HG03097 (cell line): ENCODE data around the gene TSGA10.
"Not testable (repeated sequence)": the region's sequence is repeated elsewhere in the genome, so short reads cannot be mapped to it uniquely, and the experiment has no call there.

Experiments used
- ATAC-seq: cut with Tn5 transposase; IDR thresholded peaks from one replicate; pipeline ENCODE4 v1.9.1; 2021; ENCODE audit not compliant: unreplicated experiment, low FRiP score

TSGA10 gene

GRCh38 chr2:99084256-99084655 is 70.5 kb downstream of the TSGA10 start:
- ATAC-seq, result no peak

GRCh38 chr2:99081891-99082290 is 72.9 kb downstream of the TSGA10 start:
- no peak for ATAC-seq

- ATAC-seq, result no peak
These were observed 75.5 kb downstream of the TSGA10 start for GRCh38 chr2:99079226-99079625.

GRCh38 chr2:99072551-99072950 is 82.2 kb downstream of the TSGA10 start:
- no peak for ATAC-seq

- no peak for ATAC-seq
These were observed 86.7 kb downstream of the TSGA10 start for GRCh38 chr2:99067871-99068625.

GRCh38 chr2:99066075-99066958 is 88.4 kb downstream of the TSGA10 start:
- peak; percentile 97 for ATAC-seq

GRCh38 chr2:99049187-99049586 is 105.6 kb downstream of the TSGA10 start:
- not testable (repeated sequence) for ATAC-seq

- not testable (repeated sequence) for ATAC-seq
These were observed 113.9 kb downstream of the TSGA10 start for GRCh38 chr2:99040736-99041300.

- ATAC-seq, result no peak
These were observed 118.8 kb downstream of the TSGA10 start for GRCh38 chr2:99035920-99036319.

- ATAC-seq, result no peak
These were observed 122.0 kb downstream of the TSGA10 start for GRCh38 chr2:99032786-99033185.

GRCh38 chr2:99032001-99032400 is 122.7 kb downstream of the TSGA10 start:
- ATAC-seq, result no peak

- ATAC-seq, result no peak
These were observed 123.3 kb downstream of the TSGA10 start for GRCh38 chr2:99031481-99031880.

- no peak for ATAC-seq
These were observed 126.2 kb downstream of the TSGA10 start for GRCh38 chr2:99028558-99028957.

- no peak for ATAC-seq
These were observed 126.9 kb downstream of the TSGA10 start for GRCh38 chr2:99027856-99028255.

GRCh38 chr2:99000708-99001107 is 154.0 kb downstream of the TSGA10 start:
- no peak for ATAC-seq

- ATAC-seq, result not testable (repeated sequence)
These were observed 166.0 kb downstream of the TSGA10 start for GRCh38 chr2:98988695-98989094.

- no peak for ATAC-seq
These were observed 168.7 kb downstream of the TSGA10 start for GRCh38 chr2:98985905-98986666.

- no peak for ATAC-seq
These were observed 179.1 kb downstream of the TSGA10 start for GRCh38 chr2:98975611-98976010.

- no peak for ATAC-seq
These were observed 182.1 kb downstream of the TSGA10 start for GRCh38 chr2:98972582-98973167.

- ATAC-seq, result no peak
These were observed 194.8 kb downstream of the TSGA10 start for GRCh38 chr2:98959810-98960507.
